WTC11 (cell line): ENCODE results near the gene IL1RAPL2.

ENCODE experiments used
- CREM ChIP-seq: sonication (generic); formaldehyde crosslinking; IDR thresholded peaks from 2 replicates; pipeline ENCODE4 v1.8.1; 2022; ENCODE audit warnings: mild to moderate bottlenecking, missing genetic modification reagents, moderate library complexity
- ESRRA ChIP-seq: sonication (generic); formaldehyde crosslinking; IDR thresholded peaks from 2 replicates; pipeline ENCODE4 v1.8.1; 2022; ENCODE audit warnings: mild to moderate bottlenecking, missing genetic modification reagents, borderline replicate concordance
- FOXP1 ChIP-seq: sonication (generic); formaldehyde crosslinking; IDR thresholded peaks from 2 replicates; pipeline ENCODE4 v1.8.0; 2022; ENCODE audit warnings: missing genetic modification reagents, mild to moderate bottlenecking, moderate library complexity, borderline replicate concordance
- GTF2I ChIP-seq: fragments of 250-450 bp; sonication (Bioruptor Pico); conservative IDR thresholded peaks from 2 replicates; pipeline ENCODE4 v1.4.0; 2021; ENCODE audit warnings: mild to moderate bottlenecking
- ZBTB21 ChIP-seq: sonication (generic); formaldehyde crosslinking; IDR thresholded peaks from 2 replicates; pipeline ENCODE4 v1.8.1; 2023; ENCODE audit warnings: mild to moderate bottlenecking, missing genetic modification reagents, borderline replicate concordance
- TF ChIP-seq, protein P1 (sequence below): sonication (generic); formaldehyde crosslinking; IDR thresholded peaks from 2 replicates; pipeline ENCODE4 v1.8.1; 2023; ENCODE audit warnings: mild to moderate bottlenecking, moderate library complexity, missing genetic modification reagents
- TF ChIP-seq, protein P2 (sequence below): fragments of 200-600 bp; IDR thresholded peaks from 2 replicates; pipeline ENCODE4 v1.8.0; 2022; ENCODE audit warnings: antibody characterized with exemption

GRCh38 chrX:105017641-105018040 is 451.6 kb downstream of the IL1RAPL2 start:
- no peak for TF ChIP-seq FOXP1 (CRISPR knock-in tag)
- TF ChIP-seq, protein P1, sequence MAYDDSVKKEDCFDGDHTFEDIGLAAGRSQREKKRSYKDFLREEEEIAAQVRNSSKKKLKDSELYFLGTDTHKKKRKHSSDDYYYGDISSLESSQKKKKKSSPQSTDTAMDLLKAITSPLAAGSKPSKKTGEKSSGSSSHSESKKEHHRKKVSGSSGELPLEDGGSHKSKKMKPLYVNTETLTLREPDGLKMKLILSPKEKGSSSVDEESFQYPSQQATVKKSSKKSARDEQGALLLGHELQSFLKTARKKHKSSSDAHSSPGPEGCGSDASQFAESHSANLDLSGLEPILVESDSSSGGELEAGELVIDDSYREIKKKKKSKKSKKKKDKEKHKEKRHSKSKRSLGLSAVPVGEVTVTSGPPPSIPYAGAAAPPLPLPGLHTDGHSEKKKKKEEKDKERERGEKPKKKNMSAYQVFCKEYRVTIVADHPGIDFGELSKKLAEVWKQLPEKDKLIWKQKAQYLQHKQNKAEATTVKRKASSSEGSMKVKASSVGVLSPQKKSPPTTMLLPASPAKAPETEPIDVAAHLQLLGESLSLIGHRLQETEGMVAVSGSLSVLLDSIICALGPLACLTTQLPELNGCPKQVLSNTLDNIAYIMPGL, result no peak
- TF ChIP-seq, protein P2, sequence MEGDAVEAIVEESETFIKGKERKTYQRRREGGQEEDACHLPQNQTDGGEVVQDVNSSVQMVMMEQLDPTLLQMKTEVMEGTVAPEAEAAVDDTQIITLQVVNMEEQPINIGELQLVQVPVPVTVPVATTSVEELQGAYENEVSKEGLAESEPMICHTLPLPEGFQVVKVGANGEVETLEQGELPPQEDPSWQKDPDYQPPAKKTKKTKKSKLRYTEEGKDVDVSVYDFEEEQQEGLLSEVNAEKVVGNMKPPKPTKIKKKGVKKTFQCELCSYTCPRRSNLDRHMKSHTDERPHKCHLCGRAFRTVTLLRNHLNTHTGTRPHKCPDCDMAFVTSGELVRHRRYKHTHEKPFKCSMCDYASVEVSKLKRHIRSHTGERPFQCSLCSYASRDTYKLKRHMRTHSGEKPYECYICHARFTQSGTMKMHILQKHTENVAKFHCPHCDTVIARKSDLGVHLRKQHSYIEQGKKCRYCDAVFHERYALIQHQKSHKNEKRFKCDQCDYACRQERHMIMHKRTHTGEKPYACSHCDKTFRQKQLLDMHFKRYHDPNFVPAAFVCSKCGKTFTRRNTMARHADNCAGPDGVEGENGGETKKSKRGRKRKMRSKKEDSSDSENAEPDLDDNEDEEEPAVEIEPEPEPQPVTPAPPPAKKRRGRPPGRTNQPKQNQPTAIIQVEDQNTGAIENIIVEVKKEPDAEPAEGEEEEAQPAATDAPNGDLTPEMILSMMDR, result no peak
- no peak for TF ChIP-seq ESRRA (CRISPR knock-in tag)
- no peak for TF ChIP-seq CREM
- no peak for TF ChIP-seq GTF2I
- no peak for TF ChIP-seq ZBTB21
